Ishikawa (cell line): ENCODE measurements around the gene TATDN2.

Experiments
- CEBPB ChIP-seq: IDR thresholded peaks from 2 replicates; pipeline ENCODE4 v1.6.1; 2012
- CREB1 ChIP-seq: IDR thresholded peaks from 2 replicates; pipeline ENCODE4 v1.6.1; 2012; ENCODE audit warnings: low read depth
- EGR1 ChIP-seq: IDR thresholded peaks from 2 replicates; pipeline ENCODE4 v1.6.1; 2012
- EP300 ChIP-seq: IDR thresholded peaks from 2 replicates; pipeline ENCODE4 v1.6.1; 2012; ENCODE audit warnings: borderline replicate concordance
- FOXM1 ChIP-seq: IDR thresholded peaks from 2 replicates; pipeline ENCODE4 v1.6.1; 2012; ENCODE audit warnings: low read depth, borderline replicate concordance
- MAX ChIP-seq: IDR thresholded peaks from 2 replicates; pipeline ENCODE4 v1.6.1; 2012
- RAD21 ChIP-seq: IDR thresholded peaks from 2 replicates; pipeline ENCODE4 v1.6.1; 2012; ENCODE audit warnings: low read depth
- TAF1 ChIP-seq: IDR thresholded peaks from 2 replicates; pipeline ENCODE4 v1.6.1; 2012; ENCODE audit warnings: low read depth, mild to moderate bottlenecking
- TCF12 ChIP-seq: IDR thresholded peaks from 2 replicates; pipeline ENCODE4 v1.6.1; 2012; ENCODE audit warnings: low read depth
- YY1 ChIP-seq: IDR thresholded peaks from 2 replicates; pipeline ENCODE4 v1.6.1; 2012; ENCODE audit warnings: low read depth
- ZBTB7A ChIP-seq: IDR thresholded peaks from 2 replicates; pipeline ENCODE4 v1.6.1; 2012; ENCODE audit warnings: low read depth
- TF ChIP-seq, protein P1 (sequence below): IDR thresholded peaks from 2 replicates; pipeline ENCODE4 v1.6.1; 2012; ENCODE audit warnings: low read depth, mild to moderate bottlenecking
- TF ChIP-seq, protein P2 (sequence below): IDR thresholded peaks from 2 replicates; pipeline ENCODE4 v1.6.1; 2012

DNA sequence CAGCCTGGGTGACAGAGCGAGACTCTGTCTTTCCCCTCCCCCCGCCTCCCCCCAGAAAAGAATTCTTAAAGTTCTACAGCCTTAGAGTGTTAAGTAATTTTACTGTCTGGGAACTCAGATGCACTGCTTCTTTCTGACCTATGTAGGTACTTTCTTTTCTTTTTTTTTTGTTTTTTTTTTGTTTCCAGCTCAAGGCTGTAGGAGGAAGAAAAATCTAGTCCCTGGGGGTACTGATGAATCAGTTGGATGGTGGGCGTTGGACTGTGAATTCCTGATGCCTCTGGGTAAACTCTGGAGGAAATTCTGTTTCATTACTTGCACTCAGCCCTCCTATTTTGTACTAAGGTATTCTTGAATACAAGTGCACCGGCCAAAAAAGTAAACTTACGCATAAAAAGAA is 33.7 kb downstream of the TATDN2 start:
- TF ChIP-seq RAD21 (no peak), TCF12 (no peak), TAF1 (no peak), MAX (no peak), CREB1 (no peak), EP300 (no peak), FOXM1 (no peak), ZBTB7A (no peak), CEBPB (no peak), EGR1 (no peak), YY1 (no peak)
- TF ChIP-seq, protein P1, sequence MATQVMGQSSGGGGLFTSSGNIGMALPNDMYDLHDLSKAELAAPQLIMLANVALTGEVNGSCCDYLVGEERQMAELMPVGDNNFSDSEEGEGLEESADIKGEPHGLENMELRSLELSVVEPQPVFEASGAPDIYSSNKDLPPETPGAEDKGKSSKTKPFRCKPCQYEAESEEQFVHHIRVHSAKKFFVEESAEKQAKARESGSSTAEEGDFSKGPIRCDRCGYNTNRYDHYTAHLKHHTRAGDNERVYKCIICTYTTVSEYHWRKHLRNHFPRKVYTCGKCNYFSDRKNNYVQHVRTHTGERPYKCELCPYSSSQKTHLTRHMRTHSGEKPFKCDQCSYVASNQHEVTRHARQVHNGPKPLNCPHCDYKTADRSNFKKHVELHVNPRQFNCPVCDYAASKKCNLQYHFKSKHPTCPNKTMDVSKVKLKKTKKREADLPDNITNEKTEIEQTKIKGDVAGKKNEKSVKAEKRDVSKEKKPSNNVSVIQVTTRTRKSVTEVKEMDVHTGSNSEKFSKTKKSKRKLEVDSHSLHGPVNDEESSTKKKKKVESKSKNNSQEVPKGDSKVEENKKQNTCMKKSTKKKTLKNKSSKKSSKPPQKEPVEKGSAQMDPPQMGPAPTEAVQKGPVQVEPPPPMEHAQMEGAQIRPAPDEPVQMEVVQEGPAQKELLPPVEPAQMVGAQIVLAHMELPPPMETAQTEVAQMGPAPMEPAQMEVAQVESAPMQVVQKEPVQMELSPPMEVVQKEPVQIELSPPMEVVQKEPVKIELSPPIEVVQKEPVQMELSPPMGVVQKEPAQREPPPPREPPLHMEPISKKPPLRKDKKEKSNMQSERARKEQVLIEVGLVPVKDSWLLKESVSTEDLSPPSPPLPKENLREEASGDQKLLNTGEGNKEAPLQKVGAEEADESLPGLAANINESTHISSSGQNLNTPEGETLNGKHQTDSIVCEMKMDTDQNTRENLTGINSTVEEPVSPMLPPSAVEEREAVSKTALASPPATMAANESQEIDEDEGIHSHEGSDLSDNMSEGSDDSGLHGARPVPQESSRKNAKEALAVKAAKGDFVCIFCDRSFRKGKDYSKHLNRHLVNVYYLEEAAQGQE = no peak
- TF ChIP-seq, protein P2, sequence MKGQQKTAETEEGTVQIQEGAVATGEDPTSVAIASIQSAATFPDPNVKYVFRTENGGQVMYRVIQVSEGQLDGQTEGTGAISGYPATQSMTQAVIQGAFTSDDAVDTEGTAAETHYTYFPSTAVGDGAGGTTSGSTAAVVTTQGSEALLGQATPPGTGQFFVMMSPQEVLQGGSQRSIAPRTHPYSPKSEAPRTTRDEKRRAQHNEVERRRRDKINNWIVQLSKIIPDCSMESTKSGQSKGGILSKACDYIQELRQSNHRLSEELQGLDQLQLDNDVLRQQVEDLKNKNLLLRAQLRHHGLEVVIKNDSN = no peak
